Right lobe of liver (tissue), 4 donors: Measurements from ENCODE around the gene DDN.
A peak's percentile ranks its signal among the peaks of the same experiment; 100 is the strongest.

Experiments
- CTCF ChIP-seq, 4 donors: fragments of 200-600 bp in 3 of 4; fragments of 450-650 bp in 1 of 4; IDR thresholded peaks; one replicate each; pipeline versions ENCODE4 v1.5.1 to v1.8.0; 2016 to 2022; ENCODE audit warnings: antibody characterized with exemption in 4 of 4, mild to moderate bottlenecking in 2 of 4
- POLR2A ChIP-seq: fragments of 450-650 bp; IDR thresholded peaks from one replicate; pipeline ENCODE4 v1.6.1; 2017; ENCODE audit warnings: antibody characterized with exemption, mild to moderate bottlenecking
- donor health status: DM: no; HTN: no; CAD: no.
- donor health status: DM: no; HTN: no; CAD: no.
- donor health status: DM: no; HTN: yes; CAD: no.

GRCh38 chr12:48995086-48995879 is 3.9 kb downstream of the DDN start:
- TF ChIP-seq CTCF (IDR thresholded peaks at IDR 0.05) (peak; percentile 76 to 90 (median 84)), POLR2A (no peak)
